NCI-H146 (cell line): ENCODE results near the gene PLIN1.
"Not testable (repeated sequence)": the region's sequence is repeated elsewhere in the genome, so short reads cannot be mapped to it uniquely, and the experiment has no call there.

Source experiments
- DNase-seq: peaks from one replicate; lab custom pipeline; 2025; lab: John Stamatoyannopoulos, UW

Gene PLIN1, protein sequence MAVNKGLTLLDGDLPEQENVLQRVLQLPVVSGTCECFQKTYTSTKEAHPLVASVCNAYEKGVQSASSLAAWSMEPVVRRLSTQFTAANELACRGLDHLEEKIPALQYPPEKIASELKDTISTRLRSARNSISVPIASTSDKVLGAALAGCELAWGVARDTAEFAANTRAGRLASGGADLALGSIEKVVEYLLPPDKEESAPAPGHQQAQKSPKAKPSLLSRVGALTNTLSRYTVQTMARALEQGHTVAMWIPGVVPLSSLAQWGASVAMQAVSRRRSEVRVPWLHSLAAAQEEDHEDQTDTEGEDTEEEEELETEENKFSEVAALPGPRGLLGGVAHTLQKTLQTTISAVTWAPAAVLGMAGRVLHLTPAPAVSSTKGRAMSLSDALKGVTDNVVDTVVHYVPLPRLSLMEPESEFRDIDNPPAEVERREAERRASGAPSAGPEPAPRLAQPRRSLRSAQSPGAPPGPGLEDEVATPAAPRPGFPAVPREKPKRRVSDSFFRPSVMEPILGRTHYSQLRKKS

GRCh38 chr15:89679212-89679611, at the start of gene PLIN1:
PLIN1 (minus strand) TSS chr15:89679367; CDS start chr15:89677489, 1,878 bp downstream.
- no peak for DNase-seq

DNA sequence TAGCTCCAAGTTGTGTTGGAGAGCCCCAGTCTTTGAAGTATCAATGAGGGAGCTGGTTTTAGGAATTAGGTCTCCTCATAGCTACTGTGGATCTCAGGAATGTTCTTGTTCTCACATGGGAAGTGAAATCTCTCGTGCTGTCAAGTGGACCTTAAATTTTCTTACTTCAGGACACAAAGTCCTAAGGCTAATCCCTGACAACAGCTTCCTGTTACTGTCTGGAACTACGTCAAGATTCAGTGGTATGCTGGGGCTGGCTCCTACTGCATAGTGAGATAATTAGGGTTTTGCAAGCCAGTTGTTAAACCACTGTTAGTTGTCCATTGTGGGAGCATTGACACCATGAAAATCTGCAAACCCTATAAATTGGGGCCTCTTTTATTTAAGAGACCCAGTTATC, 49.1 kb upstream of the PLIN1 start:
- no peak for DNase-seq

- DNase-seq, result no peak
Observed at GRCh38 chr15:89725064-89725463, 45.9 kb upstream of the PLIN1 start.

- DNase-seq, result no peak
Observed at GRCh38 chr15:89724621-89725020, 45.5 kb upstream of the PLIN1 start.

DNA sequence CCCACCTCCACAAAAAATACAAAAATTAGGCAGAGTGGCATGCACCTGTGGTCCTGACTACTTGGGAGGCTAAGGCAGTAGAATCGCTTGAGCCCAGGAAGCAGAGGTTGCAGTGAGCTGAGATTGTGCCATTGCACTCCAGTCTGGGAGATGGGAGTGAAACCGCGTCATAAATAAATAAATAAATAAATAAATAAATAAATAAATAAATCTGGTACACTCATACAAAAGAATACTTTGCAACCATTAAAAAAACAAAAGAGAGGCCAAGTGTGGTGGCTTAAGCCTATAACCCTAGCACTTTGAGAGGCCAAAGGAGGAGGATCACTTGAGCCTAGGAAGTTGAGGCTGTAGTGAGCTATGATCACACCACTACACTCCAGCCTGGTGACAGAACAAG, 43.9 kb upstream of the PLIN1 start:
- DNase-seq, result no peak

- DNase-seq, result no peak
Observed at GRCh38 chr15:89714775-89715174, 35.6 kb upstream of the PLIN1 start.

- no peak for DNase-seq
Observed at GRCh38 chr15:89707577-89707976, 28.4 kb upstream of the PLIN1 start.

DNA sequence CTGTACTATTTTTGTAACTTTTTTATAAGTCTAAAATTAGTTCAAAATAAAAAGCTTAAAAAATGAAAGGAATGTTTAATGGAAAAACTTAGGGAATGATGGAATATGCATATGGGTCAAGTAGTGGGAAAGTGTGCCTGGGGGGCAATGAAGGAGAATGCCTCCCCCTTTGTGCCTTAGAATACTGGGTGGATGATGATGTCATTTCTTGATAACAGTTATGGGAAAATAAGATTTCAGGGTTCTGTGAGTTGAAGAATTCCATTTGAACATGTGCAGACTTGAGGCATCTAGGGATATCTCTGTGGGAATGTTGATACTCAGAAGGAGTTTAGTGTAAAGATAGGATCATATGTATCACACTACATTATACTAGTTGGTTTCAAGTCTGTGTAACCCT, 25.2 kb upstream of the PLIN1 start:
- no peak for DNase-seq

DNA sequence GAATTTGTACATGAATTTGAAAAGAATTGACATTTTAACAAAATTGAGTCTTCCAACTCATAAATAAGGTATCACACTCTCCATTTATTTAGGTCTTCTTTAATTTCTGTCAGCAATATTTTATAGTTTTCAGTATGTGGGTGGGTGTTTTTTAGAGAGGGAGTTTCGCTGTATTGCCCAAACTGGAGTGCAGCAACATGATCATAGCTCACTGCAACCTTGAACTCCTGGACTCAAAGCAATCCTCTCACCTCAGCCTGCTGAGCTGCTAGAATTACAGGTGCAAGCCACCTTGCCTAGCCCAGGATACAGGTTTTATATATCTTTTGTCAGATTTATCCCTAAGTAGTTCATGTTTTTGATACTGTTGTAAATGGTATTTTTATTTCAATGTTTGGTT, 16.0 kb upstream of the PLIN1 start:
- DNase-seq, result no peak

- DNase-seq, result no peak
Observed at GRCh38 chr15:89693696-89694095, 14.5 kb upstream of the PLIN1 start.

- no peak for DNase-seq
Observed at GRCh38 chr15:89693091-89693490, 13.9 kb upstream of the PLIN1 start.

- DNase-seq, result peak; percentile 82
Observed at GRCh38 chr15:89690276-89691218, 11.4 kb upstream of the PLIN1 start, which contains the start of the genes PEX11A and WDR93. PEX11A (minus strand) TSS chr15:89690754; CDS start chr15:89690632, 122 bp downstream. WDR93 (plus strand) TSS chr15:89690811; CDS start chr15:89701747, 10,936 bp downstream.

- DNase-seq, result not testable (repeated sequence)
Observed at GRCh38 chr15:89689930-89690275, 10.7 kb upstream of the PLIN1 start.

GRCh38 chr15:89686522-89686921, 7.4 kb upstream of the PLIN1 start:
- no peak for DNase-seq

DNA sequence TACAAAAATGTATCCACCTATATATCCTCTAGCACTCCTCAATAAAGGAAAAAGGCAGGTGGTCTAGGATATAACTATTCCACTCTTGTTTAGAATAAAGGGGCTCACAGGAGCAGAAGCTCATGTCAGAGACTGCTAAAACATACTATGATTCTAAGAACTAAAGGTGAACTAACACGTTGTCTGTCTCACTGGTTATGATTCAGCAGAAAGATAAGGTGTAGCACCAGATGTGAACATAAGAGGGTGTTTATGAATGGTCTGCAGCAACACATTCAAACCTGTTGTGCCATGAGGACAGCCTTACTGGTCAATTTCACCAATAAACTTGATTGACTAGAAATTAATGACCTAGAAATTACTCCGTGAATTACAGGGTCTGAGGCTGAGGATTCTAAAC, 6.8 kb upstream of the PLIN1 start:
- no peak for DNase-seq

GRCh38 chr15:89681146-89681545, 2.0 kb upstream of the PLIN1 start:
- DNase-seq, result no peak

DNA sequence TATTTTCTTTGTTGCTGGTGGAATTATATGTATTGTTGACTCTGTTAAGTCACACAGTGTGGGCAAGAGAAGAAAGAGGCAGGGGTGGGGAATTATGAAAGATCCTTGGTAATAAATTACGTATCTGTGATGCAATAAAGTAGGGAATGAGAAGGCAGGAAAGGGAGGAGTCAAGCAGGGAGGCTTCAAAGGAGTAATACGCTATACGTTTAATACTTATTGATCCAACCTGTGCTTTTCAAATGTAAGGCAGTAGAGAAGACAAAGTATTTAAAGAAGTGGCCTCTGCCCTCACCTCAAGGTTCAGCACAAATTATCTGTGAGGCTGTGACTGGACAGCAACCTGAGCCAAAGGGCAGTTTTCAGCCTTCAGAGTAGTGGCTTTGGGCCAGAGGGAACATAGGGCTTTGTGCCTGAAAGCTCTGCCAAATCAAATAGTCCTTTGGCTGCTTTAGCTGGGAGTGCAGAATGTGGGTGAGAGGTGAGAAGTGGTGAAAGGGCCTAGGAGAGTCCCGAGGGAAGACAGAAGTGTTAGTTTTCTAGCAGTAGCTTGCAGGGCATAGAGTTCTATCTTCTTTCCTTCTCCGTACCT, 1.2 kb upstream of the PLIN1 start:
- no peak for DNase-seq

- DNase-seq, result no peak
Observed at GRCh38 chr15:89677381-89677780, 1.8 kb downstream of the PLIN1 start.

GRCh38 chr15:89675606-89676005, 3.6 kb downstream of the PLIN1 start:
- DNase-seq, result no peak

DNA sequence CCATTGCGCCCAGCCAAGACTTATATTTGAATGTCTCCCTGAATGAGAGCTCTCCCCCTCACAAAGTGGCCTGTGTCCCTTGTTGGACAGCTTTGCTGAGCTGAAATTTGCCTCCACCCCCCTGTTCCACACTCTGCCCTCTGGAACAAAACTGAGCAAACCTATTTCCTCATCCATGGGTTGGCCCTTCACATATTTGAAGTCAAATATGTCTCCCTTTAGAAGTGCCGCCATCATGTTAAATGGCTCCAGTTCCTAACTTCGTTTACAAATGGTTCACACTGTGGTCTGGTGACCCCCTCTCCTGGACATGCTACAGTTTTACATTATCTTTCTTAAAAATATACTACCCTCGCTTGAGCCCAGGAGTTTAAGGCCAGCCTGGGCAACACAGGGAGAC, 4.6 kb downstream of the PLIN1 start:
- DNase-seq, result no peak

GRCh38 chr15:89673165-89673512, 6.0 kb downstream of the PLIN1 start:
- peak; percentile 63 for DNase-seq
